Type B pancreatic cell (in vitro differentiated cells): Measurements from ENCODE around the gene POU2F3. TPM values are rescaled to one million over a fixed set of nuclear protein-coding genes. Genes with fewer than 3 reads are reported as not detected.

Experiments
- DNase-seq: peaks from one replicate; pipeline ENCODE4 v3.0.0; 2021; ENCODE audit warnings: mixed read lengths; ENCODE audit not compliant: unreplicated experiment; ENCODE audit errors: extremely low spot score
- H3K27ac Mint-ChIP-seq: 2 replicates; pipeline ENCODE4 v1.8.0; 2021; ENCODE audit warnings: mild to moderate bottlenecking, mixed read lengths
- H3K27me3 Mint-ChIP-seq: 2 replicates; pipeline ENCODE4 v1.8.0; 2021; ENCODE audit warnings: mixed read lengths
- H3K36me3 Mint-ChIP-seq: 2 replicates; pipeline ENCODE4 v1.8.0; 2021; ENCODE audit warnings: mixed read lengths
- H3K4me1 Mint-ChIP-seq: one replicate; pipeline ENCODE4 v1.8.0; 2021; ENCODE audit warnings: mixed read lengths; ENCODE audit not compliant: unreplicated experiment
- H3K4me3 Mint-ChIP-seq: 2 replicates; pipeline ENCODE4 v1.8.0; 2021; ENCODE audit warnings: mild to moderate bottlenecking, mixed read lengths
- H3K9me3 Mint-ChIP-seq: 2 replicates; pipeline ENCODE4 v1.8.0; 2021; ENCODE audit warnings: mixed read lengths
- CTCF ChIP-seq: fragments of 200-600 bp; sonication (generic); conservative IDR thresholded peaks from 2 replicates; pipeline ENCODE4 v1.5.0; 2021; ENCODE audit warnings: antibody characterized with exemption, mild to moderate bottlenecking
- total RNA-seq: library from RNA; stranded (reverse); gene quantifications from 2 replicates; pipeline ENCODE4 v1.2.1, GENCODE V29; 2021; ENCODE audit warnings: low replicate concordance

Gene POU2F3
- total RNA-seq, 1 donor from 2014 or later = 1.4 TPM

GRCh38 chr11:120317689-120318480 is 77.9 kb downstream of the POU2F3 start:
- peaks cover 14% of the 10 kb centered on the region for H3K4me1 Mint-ChIP-seq
- H3K36me3 Mint-ChIP-seq = no peaks in the 10 kb centered on the region
- H3K27ac Mint-ChIP-seq = peak overlapping the region; percentile 96
- H3K27me3 Mint-ChIP-seq = peaks cover 3% of the 10 kb centered on the region
- no peak for DNase-seq
- H3K4me3 Mint-ChIP-seq = peak overlapping the region; percentile 59
- no peak for TF ChIP-seq CTCF
- no peaks in the 10 kb centered on the region for H3K9me3 Mint-ChIP-seq

- DNase-seq = no peak
- H3K27me3 Mint-ChIP-seq = peaks cover 3% of the 10 kb centered on the region
- H3K4me1 Mint-ChIP-seq = peaks cover 14% of the 10 kb centered on the region
- H3K9me3 Mint-ChIP-seq = no peaks in the 10 kb centered on the region
- H3K36me3 Mint-ChIP-seq = no peaks in the 10 kb centered on the region
- H3K4me3 Mint-ChIP-seq = no peak overlapping the region
- no peak for TF ChIP-seq CTCF
- H3K27ac Mint-ChIP-seq = peak overlapping the region; percentile 79
Measured at GRCh38 chr11:120318906-120319305, 79.0 kb downstream of the POU2F3 start.

GRCh38 chr11:120324932-120325810 is 85.2 kb downstream of the POU2F3 start, which contains the start of gene TLCD5:
Gene TLCD5, plus strand, starts transcription at chr11:120325299. Its CDS starts 2,143 bp downstream, at chr11:120327442.
- Mint-ChIP-seq H3K27ac (peak within 1 kb of the TSS; percentile 71), H3K4me1 (peaks cover 19% of the 10 kb centered on the region), H3K36me3 (peaks cover 6% of the 10 kb centered on the region), H3K4me3 (peak within 1 kb of the TSS; percentile 90), H3K27me3 (peaks cover 10% of the 10 kb centered on the region), H3K9me3 (no peaks in the 10 kb centered on the region)
- TF ChIP-seq CTCF = no peak
- DNase-seq = peak; percentile 85

GRCh38 chr11:120326228-120326627 is 86.3 kb downstream of the POU2F3 start:
- no peak for TF ChIP-seq CTCF
- H3K9me3 Mint-ChIP-seq = no peaks in the 10 kb centered on the region
- peaks cover 10% of the 10 kb centered on the region for H3K27me3 Mint-ChIP-seq
- peak overlapping the region; percentile 71 for H3K27ac Mint-ChIP-seq
- peaks cover 18% of the 10 kb centered on the region for H3K4me1 Mint-ChIP-seq
- H3K4me3 Mint-ChIP-seq = peak overlapping the region; percentile 88
- no peak for DNase-seq
- H3K36me3 Mint-ChIP-seq = peaks cover 9% of the 10 kb centered on the region

- Mint-ChIP-seq H3K4me1 (peaks cover 22% of the 10 kb centered on the region), H3K9me3 (no peaks in the 10 kb centered on the region), H3K36me3 (peaks cover 9% of the 10 kb centered on the region), H3K27me3 (peaks cover 10% of the 10 kb centered on the region), H3K4me3 (peak overlapping the region; percentile 88), H3K27ac (no peak overlapping the region)
- DNase-seq = no peak
- TF ChIP-seq CTCF = no peak
Measured at GRCh38 chr11:120326845-120327281, 86.9 kb downstream of the POU2F3 start.
